ENCODE data around the gene MUC6. TPM values are rescaled to one million over a fixed set of nuclear protein-coding genes. Genes with fewer than 3 reads are reported as not detected.

The MUC6 gene
- total and polyA plus RNA-seq, 10 of the 15 experiments (the other 5 are each of a cell fraction or from before 2014, with no cell fraction given) = 0.03 TPM; not detected in 8

DNA sequence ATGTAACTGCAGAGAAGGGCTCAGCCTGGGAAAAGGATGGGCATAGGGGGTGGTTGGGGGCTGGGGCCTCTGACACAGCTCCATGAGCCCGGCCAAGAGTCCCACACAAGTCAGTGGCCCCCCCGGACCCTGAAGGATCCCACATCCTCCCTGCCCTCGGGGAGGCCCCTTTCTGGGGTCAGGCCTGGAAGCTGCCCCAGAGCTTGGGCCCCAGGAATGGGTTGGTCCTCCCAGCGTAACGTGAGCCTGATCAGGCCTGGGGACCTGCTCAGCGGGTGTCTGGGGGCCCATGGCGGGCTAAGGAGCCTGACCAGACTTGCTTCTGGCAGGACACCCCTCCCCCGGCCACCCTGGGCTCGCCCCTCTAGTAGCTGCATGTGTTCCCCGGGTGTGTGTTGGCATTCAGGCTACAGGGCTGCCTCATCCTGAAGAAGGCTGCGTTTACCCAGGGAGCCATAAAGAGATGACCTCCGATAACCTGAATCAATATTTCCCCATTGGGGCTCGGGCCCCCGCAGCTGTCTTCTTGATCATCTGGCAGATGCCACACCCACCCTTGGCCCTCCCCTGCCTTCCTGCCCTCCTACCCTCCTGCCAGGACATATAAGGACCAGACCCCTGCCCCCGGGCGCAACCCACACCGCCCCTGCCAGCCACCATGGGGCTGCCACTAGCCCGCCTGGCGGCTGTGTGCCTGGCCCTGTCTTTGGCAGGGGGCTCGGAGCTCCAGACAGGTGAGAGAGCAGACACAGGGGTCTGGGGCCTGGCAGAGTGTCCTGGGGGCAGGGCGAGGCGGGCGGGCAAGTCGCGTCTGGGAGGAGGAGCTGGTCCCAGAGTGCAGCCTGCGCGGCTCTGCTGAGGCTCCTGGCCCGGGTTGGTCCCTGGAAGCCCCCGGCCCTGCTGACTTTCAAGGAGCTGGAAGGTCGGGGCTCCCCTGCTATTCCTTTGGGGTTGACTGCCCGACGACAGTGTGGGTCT, 38.0 kb upstream of the MUC6 start, which contains the start of gene MUC2 (continued):
- TF ChIP-seq, protein P1, sequence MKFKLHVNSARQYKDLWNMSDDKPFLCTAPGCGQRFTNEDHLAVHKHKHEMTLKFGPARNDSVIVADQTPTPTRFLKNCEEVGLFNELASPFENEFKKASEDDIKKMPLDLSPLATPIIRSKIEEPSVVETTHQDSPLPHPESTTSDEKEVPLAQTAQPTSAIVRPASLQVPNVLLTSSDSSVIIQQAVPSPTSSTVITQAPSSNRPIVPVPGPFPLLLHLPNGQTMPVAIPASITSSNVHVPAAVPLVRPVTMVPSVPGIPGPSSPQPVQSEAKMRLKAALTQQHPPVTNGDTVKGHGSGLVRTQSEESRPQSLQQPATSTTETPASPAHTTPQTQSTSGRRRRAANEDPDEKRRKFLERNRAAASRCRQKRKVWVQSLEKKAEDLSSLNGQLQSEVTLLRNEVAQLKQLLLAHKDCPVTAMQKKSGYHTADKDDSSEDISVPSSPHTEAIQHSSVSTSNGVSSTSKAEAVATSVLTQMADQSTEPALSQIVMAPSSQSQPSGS (IDR thresholded peaks at IDR 0.05; ENCODE audit: low read length) = no peak

DNA sequence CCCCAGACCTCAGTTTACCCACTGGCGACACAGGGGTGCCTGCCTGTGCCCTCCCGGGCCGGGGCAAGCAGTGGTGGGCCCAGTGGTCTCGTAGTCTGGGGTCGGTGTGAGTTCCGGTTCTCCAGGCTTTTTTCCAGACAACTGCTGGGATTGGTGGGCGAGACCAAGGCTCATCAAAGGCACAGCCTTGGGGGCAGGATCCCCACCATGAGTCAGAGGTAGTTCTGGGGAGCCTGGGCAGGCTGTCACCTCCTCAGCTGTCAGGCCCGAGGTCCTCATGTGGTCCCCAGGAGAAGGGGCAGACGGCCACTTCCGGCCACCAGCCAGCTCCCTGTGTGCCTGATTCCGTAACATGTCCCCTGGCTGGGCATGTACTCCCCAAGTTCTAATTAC, 37.3 kb upstream of the MUC6 start:
- no peaks in the 10 kb centered on the region; the same call in 2 of the 3 replicates for H3K9me3 ChIP-seq (replicated peaks; ENCODE audit: control insufficient read depth, insufficient read depth, low read length)
- no TSS peak for BruUV-seq (replicated peaks)
- TF ChIP-seq BMI1 (IDR thresholded peaks at IDR 0.05; ENCODE audit: borderline replicate concordance) = no peak
- TF ChIP-seq BRCA1 (IDR thresholded peaks at IDR 0.05; ENCODE audit: low read depth, low read length) = no peak
- no peak for TF ChIP-seq POU2F2 (IDR thresholded peaks at IDR 0.05; ENCODE audit: borderline replicate concordance, low read depth, low read length)
- TF ChIP-seq MYB (IDR thresholded peaks at IDR 0.05; ENCODE audit: borderline replicate concordance, low read depth, low read length) = no peak
- no peak for TF ChIP-seq NBN (IDR thresholded peaks at IDR 0.05)
- TF ChIP-seq IRF4 (IDR thresholded peaks at IDR 0.05; ENCODE audit: low read depth, low read length) = no peak
- TF ChIP-seq RELA (IDR thresholded peaks at IDR 0.05; ENCODE audit: borderline replicate concordance, partially characterized antibody) = no peak
- no peak for TF ChIP-seq SMAD5 (IDR thresholded peaks at IDR 0.05; ENCODE audit: low read depth)
- TF ChIP-seq, protein P2, sequence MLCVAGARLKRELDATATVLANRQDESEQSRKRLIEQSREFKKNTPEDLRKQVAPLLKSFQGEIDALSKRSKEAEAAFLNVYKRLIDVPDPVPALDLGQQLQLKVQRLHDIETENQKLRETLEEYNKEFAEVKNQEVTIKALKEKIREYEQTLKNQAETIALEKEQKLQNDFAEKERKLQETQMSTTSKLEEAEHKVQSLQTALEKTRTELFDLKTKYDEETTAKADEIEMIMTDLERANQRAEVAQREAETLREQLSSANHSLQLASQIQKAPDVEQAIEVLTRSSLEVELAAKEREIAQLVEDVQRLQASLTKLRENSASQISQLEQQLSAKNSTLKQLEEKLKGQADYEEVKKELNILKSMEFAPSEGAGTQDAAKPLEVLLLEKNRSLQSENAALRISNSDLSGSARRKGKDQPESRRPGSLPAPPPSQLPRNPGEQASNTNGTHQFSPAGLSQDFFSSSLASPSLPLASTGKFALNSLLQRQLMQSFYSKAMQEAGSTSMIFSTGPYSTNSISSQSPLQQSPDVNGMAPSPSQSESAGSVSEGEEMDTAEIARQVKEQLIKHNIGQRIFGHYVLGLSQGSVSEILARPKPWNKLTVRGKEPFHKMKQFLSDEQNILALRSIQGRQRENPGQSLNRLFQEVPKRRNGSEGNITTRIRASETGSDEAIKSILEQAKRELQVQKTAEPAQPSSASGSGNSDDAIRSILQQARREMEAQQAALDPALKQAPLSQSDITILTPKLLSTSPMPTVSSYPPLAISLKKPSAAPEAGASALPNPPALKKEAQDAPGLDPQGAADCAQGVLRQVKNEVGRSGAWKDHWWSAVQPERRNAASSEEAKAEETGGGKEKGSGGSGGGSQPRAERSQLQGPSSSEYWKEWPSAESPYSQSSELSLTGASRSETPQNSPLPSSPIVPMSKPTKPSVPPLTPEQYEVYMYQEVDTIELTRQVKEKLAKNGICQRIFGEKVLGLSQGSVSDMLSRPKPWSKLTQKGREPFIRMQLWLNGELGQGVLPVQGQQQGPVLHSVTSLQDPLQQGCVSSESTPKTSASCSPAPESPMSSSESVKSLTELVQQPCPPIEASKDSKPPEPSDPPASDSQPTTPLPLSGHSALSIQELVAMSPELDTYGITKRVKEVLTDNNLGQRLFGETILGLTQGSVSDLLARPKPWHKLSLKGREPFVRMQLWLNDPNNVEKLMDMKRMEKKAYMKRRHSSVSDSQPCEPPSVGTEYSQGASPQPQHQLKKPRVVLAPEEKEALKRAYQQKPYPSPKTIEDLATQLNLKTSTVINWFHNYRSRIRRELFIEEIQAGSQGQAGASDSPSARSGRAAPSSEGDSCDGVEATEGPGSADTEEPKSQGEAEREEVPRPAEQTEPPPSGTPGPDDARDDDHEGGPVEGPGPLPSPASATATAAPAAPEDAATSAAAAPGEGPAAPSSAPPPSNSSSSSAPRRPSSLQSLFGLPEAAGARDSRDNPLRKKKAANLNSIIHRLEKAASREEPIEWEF (IDR thresholded peaks at IDR 0.05; ENCODE audit: insufficient replicate concordance, low read depth, low read length) = no peak
- TF ChIP-seq, protein P3, sequence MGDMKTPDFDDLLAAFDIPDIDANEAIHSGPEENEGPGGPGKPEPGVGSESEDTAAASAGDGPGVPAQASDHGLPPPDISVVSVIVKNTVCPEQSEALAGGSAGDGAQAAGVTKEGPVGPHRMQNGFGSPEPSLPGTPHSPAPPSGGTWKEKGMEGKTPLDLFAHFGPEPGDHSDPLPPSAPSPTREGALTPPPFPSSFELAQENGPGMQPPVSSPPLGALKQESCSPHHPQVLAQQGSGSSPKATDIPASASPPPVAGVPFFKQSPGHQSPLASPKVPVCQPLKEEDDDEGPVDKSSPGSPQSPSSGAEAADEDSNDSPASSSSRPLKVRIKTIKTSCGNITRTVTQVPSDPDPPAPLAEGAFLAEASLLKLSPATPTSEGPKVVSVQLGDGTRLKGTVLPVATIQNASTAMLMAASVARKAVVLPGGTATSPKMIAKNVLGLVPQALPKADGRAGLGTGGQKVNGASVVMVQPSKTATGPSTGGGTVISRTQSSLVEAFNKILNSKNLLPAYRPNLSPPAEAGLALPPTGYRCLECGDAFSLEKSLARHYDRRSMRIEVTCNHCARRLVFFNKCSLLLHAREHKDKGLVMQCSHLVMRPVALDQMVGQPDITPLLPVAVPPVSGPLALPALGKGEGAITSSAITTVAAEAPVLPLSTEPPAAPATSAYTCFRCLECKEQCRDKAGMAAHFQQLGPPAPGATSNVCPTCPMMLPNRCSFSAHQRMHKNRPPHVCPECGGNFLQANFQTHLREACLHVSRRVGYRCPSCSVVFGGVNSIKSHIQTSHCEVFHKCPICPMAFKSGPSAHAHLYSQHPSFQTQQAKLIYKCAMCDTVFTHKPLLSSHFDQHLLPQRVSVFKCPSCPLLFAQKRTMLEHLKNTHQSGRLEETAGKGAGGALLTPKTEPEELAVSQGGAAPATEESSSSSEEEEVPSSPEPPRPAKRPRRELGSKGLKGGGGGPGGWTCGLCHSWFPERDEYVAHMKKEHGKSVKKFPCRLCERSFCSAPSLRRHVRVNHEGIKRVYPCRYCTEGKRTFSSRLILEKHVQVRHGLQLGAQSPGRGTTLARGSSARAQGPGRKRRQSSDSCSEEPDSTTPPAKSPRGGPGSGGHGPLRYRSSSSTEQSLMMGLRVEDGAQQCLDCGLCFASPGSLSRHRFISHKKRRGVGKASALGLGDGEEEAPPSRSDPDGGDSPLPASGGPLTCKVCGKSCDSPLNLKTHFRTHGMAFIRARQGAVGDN (IDR thresholded peaks at IDR 0.05) = no peak

More for the DNA sequence above, 37.3 kb upstream of the MUC6 start:
- Histone ChIP-seq H2AFZ (ENCODE audit: control insufficient read depth, low read depth, low read length) (no peak overlapping the region), H3K27me3 (replicated peaks in 1 of 2; ENCODE audit: control insufficient read depth in 2 of 2, insufficient read depth in 2 of 2, low read length in 1 of 2) (no peaks in the 10 kb centered on the region), H3K79me2 (ENCODE audit: control insufficient read depth, insufficient read depth, low read length) (no peaks in the 10 kb centered on the region), H4K20me1 (ENCODE audit: control insufficient read depth, insufficient read depth) (no peaks in the 10 kb centered on the region), H3K36me3 (ENCODE audit: control insufficient read depth in 2 of 2, insufficient read depth in 2 of 2, low read length in 1 of 2) (no peaks in the 10 kb centered on the region), H3K4me2 (ENCODE audit: control insufficient read depth, insufficient read depth) (no peak overlapping the region), H3K27ac (ENCODE audit: control insufficient read depth, insufficient read depth) (no peak overlapping the region), H3K4me3 (no peak overlapping the region), H3K4me1 (ENCODE audit: control insufficient read depth, insufficient read depth, low read length) (no peaks in the 10 kb centered on the region), H3K9ac (ENCODE audit: control insufficient read depth, insufficient read depth, low read length) (no peak overlapping the region)
- 37% methylated on average over 11 of the region's 11 CpGs for WGBS (ENCODE audit: insufficient coverage, insufficient replicate concordance, low lambda C conversion rate, missing lambda C conversion rate)
- CTCF ChIA-PET = interaction anchor here (0.6 kb wide), 1 partner anchor 1027 kb away, joined by 3 read pairs; no protein-coding TSS in a partner anchor
- FAIRE-seq (no peak), ATAC-seq (no peak), DNase-seq (ENCODE audit: low read depth, low spot score) (no peak)
- intact Hi-C loops (cut with micrococcal nuclease; ENCODE audit: unreplicated experiment) = no loop called here
- POLR2A ChIA-PET = no interaction called here
- SMC1A ChIA-PET (ENCODE audit: uncharacterized antibody, unreplicated experiment) = no interaction called here
- RAD21 ChIA-PET (ENCODE audit: unreplicated experiment) = no interaction called here
- in situ Hi-C loops (cut with MboI) = no loop called here
